Measurements from ENCODE around the gene DYRK3. TPM values are rescaled to one million over a fixed set of nuclear protein-coding genes. Genes with fewer than 3 reads are reported as not detected.

Gene DYRK3
- total RNA-seq, 1 donor from 2014 or later: 14.8 TPM

DNA sequence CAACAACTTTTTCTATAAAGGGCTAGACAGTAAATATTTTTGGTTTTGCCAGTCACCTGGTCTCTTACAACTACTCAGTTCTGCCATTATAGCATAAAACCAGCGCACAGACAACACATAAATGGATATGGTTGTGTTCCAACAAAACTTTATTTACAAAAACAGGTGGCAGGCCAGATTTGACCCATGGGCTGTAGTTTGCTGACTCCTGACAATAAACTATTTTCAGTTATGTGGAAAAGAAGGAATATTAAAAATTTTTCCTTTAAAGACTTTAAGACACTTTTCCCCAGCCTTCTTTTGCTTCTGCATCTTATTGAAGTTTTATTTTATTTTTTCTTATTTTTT is 39.0 kb upstream of the DYRK3 start:
- Histone ChIP-seq H3K36me3 (ENCODE audit: control insufficient read depth, insufficient read depth, low read length) (no peaks in the 10 kb centered on the region), H3K4me3 (ENCODE audit: low read depth, low read length) (no peak overlapping the region), H3K27me3 (ENCODE audit: control insufficient read depth, insufficient read depth, low read length) (no peaks in the 10 kb centered on the region)
- no peak for TF ChIP-seq CTCF (IDR thresholded peaks at IDR 0.05; ENCODE audit: insufficient read depth, low read length, poor library complexity, severe bottlenecking)
- no peak for DNase-seq (ENCODE audit: low read depth)

DNA sequence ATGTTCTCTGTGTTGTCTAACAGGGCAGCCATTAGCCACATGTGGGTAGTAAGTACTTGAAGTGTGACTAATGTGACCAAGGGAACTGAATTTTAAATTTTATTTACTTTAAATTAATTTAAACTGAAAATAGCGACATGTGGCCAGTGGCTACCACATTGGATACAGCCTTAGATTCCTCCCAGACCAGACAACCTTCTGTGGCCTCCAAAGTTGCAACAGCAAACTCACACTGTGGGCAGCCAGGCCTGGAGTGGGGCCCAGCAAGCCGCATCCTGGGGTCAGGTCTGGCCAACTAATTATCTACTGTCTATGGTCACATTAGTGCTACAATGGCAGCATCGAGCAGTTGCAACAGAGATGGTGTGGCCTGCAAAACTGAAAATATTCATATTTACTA is 34.8 kb upstream of the DYRK3 start:
- H3K27me3 ChIP-seq (ENCODE audit: control insufficient read depth, insufficient read depth, low read length): no peaks in the 10 kb centered on the region
- no peaks in the 10 kb centered on the region for H3K36me3 ChIP-seq (ENCODE audit: control insufficient read depth, insufficient read depth, low read length)
- no peak for TF ChIP-seq CTCF (IDR thresholded peaks at IDR 0.05; ENCODE audit: insufficient read depth, low read length, poor library complexity, severe bottlenecking)
- H3K4me3 ChIP-seq (ENCODE audit: low read depth, low read length): no peak overlapping the region
- no peak for DNase-seq (ENCODE audit: low read depth)

DNA sequence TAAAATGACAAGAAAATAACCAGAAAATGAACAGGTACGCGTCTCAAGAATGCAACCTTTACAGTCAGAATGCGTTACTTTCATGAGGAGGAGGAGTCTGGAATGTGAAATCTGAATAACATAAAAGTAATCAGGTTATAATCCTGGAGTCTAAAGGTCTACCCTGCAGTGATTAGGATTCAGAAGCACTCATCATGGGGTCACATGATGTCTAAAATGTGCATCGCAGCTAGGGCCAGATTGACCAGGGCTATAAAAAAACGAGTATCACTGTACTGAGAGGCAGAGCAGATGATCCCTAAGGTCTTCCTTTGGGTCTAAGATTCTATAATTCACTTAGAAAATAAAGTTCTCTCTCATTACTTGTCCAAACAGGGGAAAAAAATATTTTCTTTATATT is 30.5 kb upstream of the DYRK3 start:
- H3K4me3 ChIP-seq (ENCODE audit: low read depth, low read length): no peak overlapping the region
- no peaks in the 10 kb centered on the region for H3K27me3 ChIP-seq (ENCODE audit: control insufficient read depth, insufficient read depth, low read length)
- no peaks in the 10 kb centered on the region for H3K36me3 ChIP-seq (ENCODE audit: control insufficient read depth, insufficient read depth, low read length)
- DNase-seq (ENCODE audit: low read depth): no peak
- TF ChIP-seq CTCF (IDR thresholded peaks at IDR 0.05; ENCODE audit: insufficient read depth, low read length, poor library complexity, severe bottlenecking): no peak

GRCh38 chr1:206606867-206607266 is 28.5 kb upstream of the DYRK3 start:
- DNase-seq (ENCODE audit: low read depth): no peak
- Histone ChIP-seq H3K4me3 (ENCODE audit: low read depth, low read length) (no peak overlapping the region), H3K27me3 (ENCODE audit: control insufficient read depth, insufficient read depth, low read length) (no peaks in the 10 kb centered on the region), H3K36me3 (ENCODE audit: control insufficient read depth, insufficient read depth, low read length) (no peaks in the 10 kb centered on the region)
- TF ChIP-seq CTCF (IDR thresholded peaks at IDR 0.05; ENCODE audit: insufficient read depth, low read length, poor library complexity, severe bottlenecking): peak; percentile 57

GRCh38 chr1:206608108-206608698 is 27.1 kb upstream of the DYRK3 start:
- H3K36me3 ChIP-seq (ENCODE audit: control insufficient read depth, insufficient read depth, low read length): no peaks in the 10 kb centered on the region
- H3K27me3 ChIP-seq (ENCODE audit: control insufficient read depth, insufficient read depth, low read length): no peaks in the 10 kb centered on the region
- DNase-seq (ENCODE audit: low read depth): no peak
- no peak overlapping the region for H3K4me3 ChIP-seq (ENCODE audit: low read depth, low read length)
- TF ChIP-seq CTCF (IDR thresholded peaks at IDR 0.05; ENCODE audit: insufficient read depth, low read length, poor library complexity, severe bottlenecking): peak; percentile 90

GRCh38 chr1:206609229-206609991 is 25.9 kb upstream of the DYRK3 start:
- no peak for TF ChIP-seq CTCF (IDR thresholded peaks at IDR 0.05; ENCODE audit: insufficient read depth, low read length, poor library complexity, severe bottlenecking)
- DNase-seq (ENCODE audit: low read depth): no peak
- Histone ChIP-seq H3K27me3 (ENCODE audit: control insufficient read depth, insufficient read depth, low read length) (no peaks in the 10 kb centered on the region), H3K36me3 (ENCODE audit: control insufficient read depth, insufficient read depth, low read length) (no peaks in the 10 kb centered on the region), H3K4me3 (ENCODE audit: low read depth, low read length) (no peak overlapping the region)
